GM21529 (cell line): ENCODE data around the gene PHKB.
A peak's percentile ranks its signal among the peaks of the same experiment; 100 is the strongest.
"Not testable (repeated sequence)": the region's sequence is repeated elsewhere in the genome, so short reads cannot be mapped to it uniquely, and the experiment has no call there.

Experiments used
- ATAC-seq: cut with Tn5 transposase; IDR thresholded peaks from one replicate; pipeline ENCODE4 v1.9.1; 2021; ENCODE audit not compliant: unreplicated experiment

PHKB gene

GRCh38 chr16:47554587-47554986, 93.5 kb downstream of the PHKB start:
- not testable (repeated sequence) for ATAC-seq

GRCh38 chr16:47561286-47561685, 100.2 kb downstream of the PHKB start:
- no peak for ATAC-seq

- ATAC-seq, result no peak
Measured at GRCh38 chr16:47562366-47562765, 101.2 kb downstream of the PHKB start.

- ATAC-seq, result no peak
Measured at GRCh38 chr16:47565454-47565853, 104.3 kb downstream of the PHKB start.

- ATAC-seq, result no peak
Measured at GRCh38 chr16:47567321-47567720, 106.2 kb downstream of the PHKB start.

GRCh38 chr16:47568351-47568750, 107.2 kb downstream of the PHKB start:
- ATAC-seq, result no peak

GRCh38 chr16:47571049-47571448, 109.9 kb downstream of the PHKB start:
- ATAC-seq, result no peak

GRCh38 chr16:47571711-47572110, 110.6 kb downstream of the PHKB start:
- no peak for ATAC-seq

- no peak for ATAC-seq
Measured at GRCh38 chr16:47574091-47575054, 113.2 kb downstream of the PHKB start.

- no peak for ATAC-seq
Measured at GRCh38 chr16:47577029-47577428, 115.9 kb downstream of the PHKB start.

- no peak for ATAC-seq
Measured at GRCh38 chr16:47578033-47578432, 116.9 kb downstream of the PHKB start.

GRCh38 chr16:47578573-47578972, 117.4 kb downstream of the PHKB start:
- ATAC-seq, result no peak

GRCh38 chr16:47581114-47581513, 120.0 kb downstream of the PHKB start:
- no peak for ATAC-seq

- no peak for ATAC-seq
Measured at GRCh38 chr16:47584464-47585225, 123.5 kb downstream of the PHKB start.

- ATAC-seq, result no peak
Measured at GRCh38 chr16:47586121-47586520, 125.0 kb downstream of the PHKB start.

GRCh38 chr16:47590472-47590871, 129.3 kb downstream of the PHKB start:
- ATAC-seq, result no peak

GRCh38 chr16:47592232-47592631, 131.1 kb downstream of the PHKB start:
- ATAC-seq, result no peak

- peak; percentile 75 for ATAC-seq
Measured at GRCh38 chr16:47599512-47599911, 138.4 kb downstream of the PHKB start.

GRCh38 chr16:47600376-47600775, 139.2 kb downstream of the PHKB start:
- ATAC-seq, result no peak

- ATAC-seq, result no peak
Measured at GRCh38 chr16:47604306-47604705, 143.2 kb downstream of the PHKB start.

GRCh38 chr16:47611042-47611441, 149.9 kb downstream of the PHKB start:
- ATAC-seq, result no peak
